BJ (cell line): ENCODE measurements around the gene WDFY3. TPM values are rescaled to one million over a fixed set of nuclear protein-coding genes. Genes with fewer than 3 reads are reported as not detected.
A peak's percentile ranks its signal among the peaks of the same experiment; 100 is the strongest.

ENCODE experiments used
- CTCF ChIA-PET: fragments of 350-600 bp; formaldehyde crosslinking; extraction: SDS; loops from one replicate; lab custom pipeline; 2021; ENCODE audit warnings: antibody characterized with exemption, inconsistent platforms; lab: Yijun Ruan, JAX
- POLR2A ChIA-PET: fragments of 300-600 bp; sonication (Branson Sonifier 250); formaldehyde crosslinking; extraction: SDS; loops from one replicate; lab custom pipeline; 2021; ENCODE audit warnings: antibody characterized with exemption; lab: Charles Lee
- DNase-seq: peaks from one replicate; pipeline ENCODE4 v3.0.0-alpha.2; 2011; ENCODE audit warnings: low read depth
- H3K27me3 ChIP-seq: 2 replicates; pipeline ENCODE4 v1.6.0; 2011; ENCODE audit warnings: low read length; ENCODE audit not compliant: control insufficient read depth, insufficient read depth
- H3K36me3 ChIP-seq: 2 replicates; pipeline ENCODE4 v1.5.1; 2011; ENCODE audit warnings: low read length; ENCODE audit not compliant: control insufficient read depth, insufficient read depth
- H3K4me3 ChIP-seq: 2 replicates; pipeline ENCODE4 v1.5.1; 2011; ENCODE audit warnings: low read depth, mild to moderate bottlenecking, control low read depth, low read length
- CTCF ChIP-seq: IDR thresholded peaks from 2 replicates; pipeline ENCODE4 v1.5.1; 2011; ENCODE audit warnings: low read depth, mild to moderate bottlenecking, control low read depth, inconsistent platforms, low read length, moderate library complexity; ENCODE audit not compliant: insufficient read depth
- polyA plus RNA-seq: library from polyadenylated mRNA; depleted of rRNA; stranded (reverse); fragments of >200 nt; gene quantifications from 2 replicates; pipeline ENCODE4 v1.2.3, GENCODE V29; 2011

WDFY3 gene
- polyA plus RNA-seq, 1 experiment = 28.8 TPM

- peak; percentile 14 for DNase-seq
- no peaks in the 10 kb centered on the region for H3K27me3 ChIP-seq
- 0 out of 2 replicates have a peak, but pooled peaks cover 1% of the 10 kb centered on the region for H3K36me3 ChIP-seq
- ChIA-PET POLR2A (no interaction called here), CTCF (interaction anchor here (0.9 to 1.1 kb wide), 2 partner anchors 10 to 178 kb away, joined by 3 to 5 read pairs; no protein-coding TSS in a partner anchor)
- H3K4me3 ChIP-seq = no peak overlapping the region
- TF ChIP-seq CTCF = no peak
Measured at GRCh38 chr4:84792366-84793301, 173.9 kb downstream of the WDFY3 start.

GRCh38 chr4:84790769-84791565 is 175.5 kb downstream of the WDFY3 start:
- DNase-seq = no peak
- Histone ChIP-seq H3K4me3 (no peak overlapping the region), H3K36me3 (peaks cover 4% of the 10 kb centered on the region), H3K27me3 (no peaks in the 10 kb centered on the region)
- POLR2A ChIA-PET = no interaction called here
- CTCF ChIA-PET = interaction anchor here (1.3 to 1.6 kb wide), 4 partner anchors 23 to 180 kb away, joined by 3 to 8 read pairs (median 4); no protein-coding TSS in a partner anchor
- no peak for TF ChIP-seq CTCF

- TF ChIP-seq CTCF = no peak
- POLR2A ChIA-PET = interaction anchor here (0.6 kb wide), 1 partner anchor 175 kb away, joined by 8 read pairs; no protein-coding TSS in a partner anchor
- H3K4me3 ChIP-seq = no peak overlapping the region
- no peak for DNase-seq
- CTCF ChIA-PET = interaction anchor here (0.7 kb wide), 1 partner anchor 12 kb away, joined by 3 read pairs; no protein-coding TSS in a partner anchor
- H3K27me3 ChIP-seq = no peaks in the 10 kb centered on the region
- peaks cover 12% of the 10 kb centered on the region for H3K36me3 ChIP-seq
Measured at GRCh38 chr4:84786478-84786877, 180.0 kb downstream of the WDFY3 start.

- DNase-seq = no peak
- ChIA-PET CTCF (no interaction called here), POLR2A (no interaction called here)
- no peak overlapping the region for H3K4me3 ChIP-seq
- H3K27me3 ChIP-seq = no peaks in the 10 kb centered on the region
- peaks cover 13% of the 10 kb centered on the region for H3K36me3 ChIP-seq
- no peak for TF ChIP-seq CTCF
Measured at GRCh38 chr4:84782517-84782916, 184.0 kb downstream of the WDFY3 start.
